HG03575 (cell line): ENCODE results near the gene ASTE1.

ENCODE experiments used
- ATAC-seq: cut with Tn5 transposase; IDR thresholded peaks from one replicate; pipeline ENCODE4 v1.9.1; 2021; ENCODE audit not compliant: unreplicated experiment, insufficient number of reproducible peaks, low FRiP score; ENCODE audit errors: extremely low read depth

The ASTE1 gene

GRCh38 chr3:130963878-130964277, 62.7 kb downstream of the ASTE1 start:
- ATAC-seq, result no peak
